Fibroblast of skin of left biceps (primary cell): ENCODE measurements around the gene C11orf91.
"Not testable (repeated sequence)": the region's sequence is repeated elsewhere in the genome, so short reads cannot be mapped to it uniquely, and the experiment has no call there.

ENCODE experiments used
- DNase-seq, 2 experiments: peaks; one replicate each; pipeline ENCODE4 v3.0.0-alpha.2; 2013; ENCODE audit warnings: low read depth in 2 of 2

C11orf91 gene

DNA sequence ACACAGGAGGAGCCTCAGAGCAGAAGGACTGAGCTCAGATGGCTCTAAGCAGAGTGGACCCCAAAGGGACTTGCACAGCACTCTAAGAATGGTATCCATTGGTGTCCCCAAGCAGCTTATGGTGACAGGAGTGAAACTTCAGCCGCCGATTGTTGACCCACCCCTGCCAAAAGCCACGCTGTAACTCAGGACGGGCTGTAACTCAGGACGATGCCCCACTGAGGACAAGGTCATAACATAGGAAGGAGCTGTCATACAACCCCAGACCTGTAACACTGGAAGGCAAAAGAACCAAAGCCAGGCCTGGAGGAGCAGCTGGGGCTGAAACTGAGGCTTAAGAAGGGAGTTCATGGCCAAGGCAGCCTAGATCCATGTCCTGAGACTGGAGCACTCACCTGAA lies 21.4 kb upstream of the C11orf91 start:
- DNase-seq: no peak

DNA sequence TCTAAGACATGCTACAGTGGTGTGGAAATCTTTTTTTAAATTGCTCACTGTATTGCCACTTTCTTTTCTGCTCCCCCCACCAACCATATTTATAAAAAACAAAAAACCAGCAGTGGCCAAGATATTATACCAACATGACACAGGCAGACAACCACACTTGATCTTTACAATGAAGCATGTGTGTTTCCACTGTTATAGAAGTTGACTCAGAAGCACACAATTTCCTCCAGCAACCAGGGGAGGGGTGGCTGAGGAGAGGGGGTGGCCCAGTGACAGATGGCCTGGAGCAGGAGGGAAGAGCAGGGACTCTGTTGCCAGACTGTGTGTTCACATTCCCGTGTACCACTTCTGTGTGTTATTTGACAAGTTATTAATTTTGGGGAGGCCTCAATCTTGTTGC lies 20.8 kb upstream of the C11orf91 start:
- no peak for DNase-seq

DNA sequence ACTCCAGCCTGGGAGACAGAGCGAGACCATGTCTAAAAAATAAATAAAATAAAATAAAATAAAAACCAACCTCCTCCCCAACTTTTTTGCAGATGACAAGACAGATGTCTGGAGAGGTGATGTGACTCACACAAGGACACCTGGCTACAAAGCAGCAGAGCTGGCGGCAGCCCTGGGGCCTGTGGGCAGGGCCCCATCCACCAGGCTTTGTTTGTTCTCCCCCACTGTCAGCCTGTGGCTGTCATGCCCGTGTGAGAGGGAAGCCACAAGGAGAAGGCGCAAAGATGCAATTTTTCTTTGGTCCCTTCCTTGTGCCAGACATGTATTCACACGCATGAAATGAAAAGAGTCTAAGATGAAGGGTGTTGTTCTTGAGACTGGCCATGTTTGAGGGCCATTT lies 19.0 kb upstream of the C11orf91 start:
- DNase-seq: no peak

DNA sequence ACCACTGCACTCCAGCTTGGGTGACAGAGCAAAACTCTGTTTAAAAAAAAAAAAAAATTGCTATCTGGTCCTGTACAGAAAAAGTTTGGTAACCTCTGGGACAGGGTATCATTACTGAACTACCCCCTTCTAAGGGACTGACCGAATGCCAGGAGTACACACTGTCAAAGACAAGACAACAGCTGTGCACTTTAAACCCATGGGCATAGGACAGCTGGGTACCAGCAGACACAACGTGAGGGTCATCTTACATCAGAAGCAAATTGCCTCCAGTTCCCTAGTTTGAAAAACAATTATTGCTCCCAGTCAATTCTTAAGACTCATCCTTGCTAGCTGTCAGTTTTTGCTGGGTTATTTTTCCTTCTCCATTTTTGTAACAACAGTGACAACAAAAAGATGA lies 17.8 kb upstream of the C11orf91 start:
- no peak for DNase-seq

DNA sequence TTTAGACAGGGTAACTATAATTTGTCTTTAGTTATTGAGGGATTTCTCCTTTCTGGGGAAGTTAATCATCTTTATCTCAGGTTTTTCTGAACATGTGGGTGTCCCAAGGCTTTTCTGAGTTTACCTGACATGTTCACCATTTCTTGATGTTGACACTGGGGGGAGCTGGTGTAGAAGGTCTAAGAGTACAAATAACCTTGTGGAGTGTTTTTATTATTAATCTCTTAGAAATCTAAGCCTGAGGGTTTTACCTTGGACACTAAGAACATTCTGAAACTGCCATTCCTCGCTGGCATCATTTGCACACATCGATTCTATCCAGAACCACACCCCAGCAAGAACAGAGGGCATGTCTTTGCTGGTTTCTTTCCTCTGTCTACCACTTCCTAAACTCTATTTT lies 15.6 kb upstream of the C11orf91 start:
- DNase-seq: no peak

DNA sequence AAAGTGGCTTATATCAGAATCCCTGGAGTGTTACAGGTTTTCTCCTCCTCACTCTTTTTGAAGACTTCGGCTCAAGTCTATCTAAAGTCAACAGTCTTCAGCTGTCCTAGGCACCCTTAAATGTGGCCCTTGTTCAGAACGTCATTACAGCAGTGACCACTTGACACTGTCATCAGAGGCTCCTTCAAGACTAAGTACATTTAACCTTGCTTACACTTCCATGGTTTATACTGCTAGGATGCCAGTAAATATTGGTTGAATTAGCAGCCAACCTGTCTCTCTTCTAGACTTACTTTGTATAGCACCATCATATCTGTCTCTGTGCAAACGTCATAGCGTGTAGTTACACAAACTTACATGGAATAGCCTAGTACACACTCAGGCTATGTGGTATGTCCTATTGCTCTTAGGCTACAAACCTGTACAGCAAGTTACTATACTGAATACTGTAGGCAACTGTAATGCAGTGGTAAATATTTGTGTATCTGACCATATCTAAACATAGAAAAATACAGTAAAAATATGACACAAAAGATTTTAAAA lies 13.3 kb upstream of the C11orf91 start:
- DNase-seq: no peak

DNA sequence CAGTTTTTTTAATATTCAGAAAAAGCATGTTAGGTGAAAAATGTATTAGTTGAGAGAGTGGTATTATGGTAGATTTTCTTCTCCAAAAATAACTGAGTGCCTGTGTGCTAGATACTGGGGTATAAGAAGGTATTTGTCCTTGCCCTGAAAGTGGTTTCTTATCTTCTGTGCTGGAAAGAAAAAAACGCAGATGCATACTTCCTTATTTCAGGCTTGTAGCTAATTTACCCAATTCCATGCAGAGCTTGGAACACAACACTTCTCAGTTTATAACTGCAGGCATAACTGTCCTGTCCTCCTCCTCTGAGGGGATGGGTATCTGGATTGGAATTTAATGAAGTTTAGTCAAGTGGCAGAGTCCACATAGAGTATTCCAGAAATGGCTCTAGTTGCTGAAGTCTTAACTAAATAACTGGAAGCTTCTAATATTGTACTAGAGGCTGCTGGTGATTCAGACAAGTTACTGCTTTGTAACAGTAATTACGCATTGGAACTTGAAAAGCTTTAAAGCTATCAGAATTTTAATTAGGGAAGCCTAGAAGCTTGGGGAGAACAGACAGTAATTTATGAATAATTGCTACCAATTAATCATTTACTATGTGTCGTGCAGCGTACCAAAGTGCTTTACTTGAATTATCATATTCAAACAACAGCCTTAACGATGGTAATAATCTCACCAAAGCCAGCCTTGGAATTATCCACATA lies 12.7 kb upstream of the C11orf91 start:
- no peak for DNase-seq

DNA sequence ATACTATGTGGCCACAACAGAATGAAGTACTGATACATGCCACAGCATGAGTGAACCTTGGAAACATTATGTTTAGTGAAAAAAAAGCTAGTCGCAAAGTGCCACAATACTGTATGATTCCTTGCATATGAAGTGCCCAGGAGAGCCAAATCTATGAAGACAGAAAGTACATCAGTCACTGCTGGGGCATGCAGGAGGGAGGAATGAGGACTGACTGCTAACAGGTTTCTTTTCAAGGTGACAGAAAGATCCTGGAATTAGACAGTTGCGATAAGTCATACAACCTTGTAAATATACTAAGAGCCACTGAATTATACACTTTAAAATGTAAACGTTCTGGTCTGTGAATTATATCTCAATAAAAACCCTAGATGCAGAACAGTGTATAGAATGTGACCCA lies 11.8 kb upstream of the C11orf91 start:
- DNase-seq: no peak

DNA sequence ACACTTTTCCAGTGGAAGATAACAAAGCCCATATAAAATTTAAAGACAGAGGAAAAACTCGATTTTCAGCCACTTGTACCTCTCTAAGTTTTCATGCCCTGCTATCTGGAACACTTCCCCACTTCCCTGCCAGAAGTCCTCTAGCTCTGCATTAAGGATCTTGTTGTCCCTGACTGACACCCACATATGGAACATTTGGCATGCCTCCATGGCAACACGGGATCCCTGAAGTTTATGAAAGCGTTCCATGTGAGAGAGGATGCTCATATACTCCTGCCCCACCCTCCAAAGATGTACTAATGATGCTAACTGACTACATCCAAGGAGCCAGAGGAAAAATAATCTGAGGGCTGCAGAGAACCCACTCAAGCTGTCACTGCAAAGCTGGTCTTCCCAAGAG lies 8.8 kb upstream of the C11orf91 start:
- DNase-seq: no peak

DNA sequence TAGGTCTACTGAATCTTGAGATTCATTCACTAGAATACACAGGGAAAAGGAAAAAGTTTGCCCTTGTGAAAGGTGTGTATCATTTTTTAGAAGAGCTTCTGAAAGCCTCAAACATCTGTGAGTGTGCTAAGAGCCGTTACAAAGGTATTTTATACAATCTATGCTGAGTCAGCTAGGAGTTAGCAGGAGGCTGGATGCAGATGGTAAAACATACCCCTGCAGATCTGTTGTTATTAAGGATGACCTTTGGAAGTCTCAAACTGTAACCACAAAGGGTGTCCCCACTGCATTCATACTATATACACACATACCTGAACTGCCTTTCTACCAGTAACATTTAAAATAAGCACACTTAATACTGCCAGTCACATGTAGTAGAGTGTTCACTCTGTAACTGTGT lies 8.4 kb upstream of the C11orf91 start:
- no peak for DNase-seq

DNA sequence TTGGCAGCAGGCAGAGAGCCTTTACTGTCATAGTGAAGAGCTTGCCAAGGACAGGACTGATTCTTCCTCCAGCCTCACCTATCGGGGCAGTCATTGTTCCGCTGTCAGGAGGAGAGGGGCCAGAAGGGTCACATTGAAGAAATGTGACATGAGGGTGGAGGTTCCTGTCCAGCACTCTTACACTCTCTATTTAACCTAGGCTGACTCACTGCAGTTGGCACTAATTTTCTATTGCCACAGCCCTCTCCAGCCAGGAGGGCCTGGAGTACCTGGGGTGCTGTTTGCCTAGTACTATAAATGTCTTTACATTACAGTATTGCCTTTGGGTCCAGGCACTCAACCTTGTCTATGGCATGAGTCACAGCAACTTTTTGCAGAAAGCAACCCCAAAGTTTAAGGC lies 7.2 kb upstream of the C11orf91 start:
- not testable (repeated sequence) for DNase-seq

DNA sequence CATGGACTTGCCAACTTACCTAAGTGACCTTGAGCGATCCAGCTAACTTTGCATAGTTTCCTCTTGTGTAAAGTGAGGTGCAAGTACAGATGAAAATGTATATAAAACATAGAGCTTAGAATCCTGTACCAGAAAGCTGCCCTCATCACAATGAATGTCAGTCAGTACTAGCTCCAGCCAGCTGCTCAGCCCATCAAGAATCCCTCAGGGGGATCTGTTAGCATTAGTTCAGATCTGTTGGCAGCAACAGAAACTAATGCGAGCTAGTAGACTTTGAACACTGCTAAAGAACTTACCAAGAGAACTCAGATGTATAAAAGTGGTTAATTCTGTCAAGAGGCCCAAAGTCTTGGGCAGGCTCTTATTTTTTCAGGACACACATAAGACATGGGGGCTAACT lies 6.3 kb upstream of the C11orf91 start:
- no peak for DNase-seq

DNA sequence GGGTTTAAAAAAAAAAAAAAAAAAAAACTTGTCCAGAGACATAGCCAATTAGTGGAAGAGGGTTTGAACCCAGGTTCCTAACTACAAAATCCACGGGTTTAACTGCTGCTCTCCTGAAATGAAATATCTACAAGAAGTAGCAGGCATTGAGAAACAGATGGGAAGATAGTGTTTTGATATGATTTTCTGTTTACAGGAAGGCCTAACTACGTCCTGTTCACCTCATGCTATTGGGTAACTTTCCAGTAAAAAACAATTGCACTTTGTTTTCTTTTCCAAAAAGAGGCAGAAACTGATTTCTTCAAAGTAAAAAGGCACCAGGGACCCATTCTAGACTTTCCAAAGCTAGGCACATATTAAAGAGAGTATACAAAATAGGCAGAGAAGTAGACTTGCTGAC lies 5.9 kb upstream of the C11orf91 start:
- DNase-seq: no peak

DNA sequence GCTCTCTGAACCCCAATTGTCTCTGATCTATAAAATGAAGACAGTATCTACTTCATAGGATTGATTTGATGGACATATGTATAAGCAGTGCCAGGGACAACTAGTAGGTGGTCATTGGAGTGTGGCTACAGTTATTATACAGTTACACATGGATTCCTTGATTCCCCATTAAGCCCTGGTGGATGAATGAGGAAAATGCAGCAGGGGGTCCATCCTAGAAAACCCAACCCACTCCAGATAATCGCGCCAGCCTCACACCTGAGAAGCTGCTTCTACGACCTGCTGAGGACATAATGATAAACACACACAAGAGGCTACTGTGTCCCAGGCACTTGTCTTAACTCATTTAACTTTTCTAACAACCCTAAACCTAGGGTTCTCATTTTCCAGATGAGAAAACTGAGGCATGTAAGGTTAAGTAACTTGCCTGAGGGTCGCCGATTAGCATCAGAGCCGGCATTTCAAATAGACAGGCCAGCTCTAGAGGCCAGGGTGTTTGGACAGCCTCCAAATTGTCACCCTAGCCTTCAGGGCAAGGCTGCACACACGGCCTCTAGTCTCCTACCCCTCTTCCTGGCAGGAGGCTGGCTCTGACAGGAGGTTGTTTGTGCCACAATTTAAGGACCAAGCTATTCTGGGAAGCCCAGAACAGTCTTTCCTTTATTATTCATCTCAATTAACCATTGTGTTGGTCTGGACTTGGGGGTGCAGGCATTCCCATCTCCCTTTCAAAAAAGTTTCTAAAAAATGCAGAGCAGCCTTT lies 3.8 kb upstream of the C11orf91 start:
- no peak for DNase-seq

DNA sequence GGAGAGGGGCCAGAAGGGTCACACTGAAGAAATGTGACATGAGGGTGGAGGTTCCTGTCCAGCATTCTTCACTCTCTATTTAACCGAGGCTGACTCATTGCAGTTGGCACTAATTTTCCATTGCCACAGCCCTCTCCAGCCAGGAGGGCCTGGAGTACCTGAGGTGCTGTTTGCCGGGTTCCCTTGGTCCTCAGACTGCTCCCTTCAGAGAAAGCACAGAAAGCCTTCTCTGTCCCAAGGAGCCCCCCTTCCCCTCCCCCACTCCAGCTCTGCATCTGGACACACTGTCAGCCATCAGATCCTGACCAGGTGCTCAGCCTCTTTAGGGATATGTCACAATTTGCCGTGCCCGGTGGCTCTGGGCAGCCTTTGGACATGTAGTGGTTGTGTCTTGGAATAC lies 3.2 kb upstream of the C11orf91 start:
- no peak for DNase-seq

DNA sequence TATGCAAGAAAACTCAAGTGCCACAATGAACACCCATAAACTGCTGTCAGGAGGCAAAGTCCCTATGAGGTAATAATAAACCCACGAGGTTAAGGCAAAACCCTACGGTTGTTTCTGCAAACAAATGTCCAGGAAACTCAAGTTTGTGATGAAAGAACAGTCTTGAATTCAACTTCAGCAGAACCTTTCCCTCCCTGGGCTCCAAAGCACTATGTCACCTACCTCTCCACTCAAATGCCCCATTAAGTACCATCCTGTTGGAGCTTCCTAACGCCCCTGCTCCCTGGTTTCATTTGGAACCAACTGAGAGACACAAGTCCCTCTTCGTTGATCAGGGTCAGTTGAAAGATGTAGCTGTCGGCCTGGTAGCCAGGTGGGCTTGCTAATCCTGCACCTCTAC lies 2.6 kb upstream of the C11orf91 start:
- DNase-seq: no peak

DNA sequence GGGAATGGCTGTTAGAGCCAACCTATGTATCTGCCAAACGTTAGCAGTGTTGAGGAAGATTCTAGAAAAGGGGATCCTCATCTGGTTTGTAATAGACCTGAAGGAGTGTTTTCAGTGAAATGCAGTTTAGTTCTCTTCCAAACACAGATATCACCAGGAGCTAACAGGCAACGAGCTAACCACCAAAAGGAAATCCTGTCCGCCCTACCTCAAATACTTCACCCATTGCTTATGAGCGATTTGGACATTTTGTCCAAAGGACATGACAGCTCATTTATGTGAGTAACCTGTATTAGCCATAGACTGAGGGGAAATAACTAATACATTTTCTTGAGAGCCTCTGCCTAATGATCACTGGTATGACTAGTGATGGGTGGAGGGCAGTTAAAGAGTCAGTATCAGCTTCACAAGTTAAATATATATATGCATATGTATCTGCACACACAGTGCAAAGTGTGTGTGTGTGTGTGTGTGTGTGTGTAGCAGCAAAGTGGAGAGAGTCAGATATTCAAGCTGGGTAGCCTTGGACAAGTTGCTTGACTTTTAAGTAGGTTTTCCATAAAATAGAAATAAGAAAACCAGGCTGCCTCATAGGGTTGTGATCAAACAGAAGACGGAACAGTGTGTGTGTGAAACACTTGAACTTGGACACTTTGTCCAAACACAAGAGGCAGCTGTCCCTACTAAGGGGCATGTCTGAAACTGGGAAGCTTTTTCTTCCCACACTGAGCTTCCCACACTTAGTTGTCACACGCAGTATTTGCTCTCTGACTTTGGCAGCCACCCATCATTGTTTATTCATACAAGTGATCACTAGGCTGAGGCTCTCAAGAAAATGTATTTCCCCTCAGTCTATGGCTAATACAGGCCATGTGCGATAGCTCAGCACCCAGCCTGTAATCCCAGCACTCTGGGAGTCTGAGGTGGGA lies 940 bp upstream of the C11orf91 start:
- DNase-seq: no peak

DNA sequence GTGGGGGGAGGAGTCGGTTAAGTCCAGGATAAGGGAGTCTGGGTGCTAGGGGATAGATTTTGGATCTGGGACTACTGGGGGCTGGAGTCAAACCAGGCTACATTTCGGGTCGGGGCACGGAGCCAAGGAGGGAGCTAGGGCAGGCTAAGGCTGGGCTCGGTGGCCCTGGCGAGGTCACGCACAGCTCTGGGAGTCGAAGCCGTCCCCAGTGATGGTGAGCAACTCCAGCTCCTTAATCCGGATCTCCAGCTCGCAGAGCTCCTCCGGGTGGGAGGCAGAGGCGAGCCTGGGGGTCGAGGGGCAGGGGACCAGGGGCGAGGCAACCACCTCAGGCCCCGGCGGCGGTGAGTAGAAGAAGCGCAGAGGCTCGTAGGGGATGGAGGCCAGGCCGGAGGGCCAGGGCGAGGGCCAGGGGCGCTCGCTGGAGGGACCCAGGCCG lies 544 bp downstream of the C11orf91 start:
- no peak for DNase-seq

DNA sequence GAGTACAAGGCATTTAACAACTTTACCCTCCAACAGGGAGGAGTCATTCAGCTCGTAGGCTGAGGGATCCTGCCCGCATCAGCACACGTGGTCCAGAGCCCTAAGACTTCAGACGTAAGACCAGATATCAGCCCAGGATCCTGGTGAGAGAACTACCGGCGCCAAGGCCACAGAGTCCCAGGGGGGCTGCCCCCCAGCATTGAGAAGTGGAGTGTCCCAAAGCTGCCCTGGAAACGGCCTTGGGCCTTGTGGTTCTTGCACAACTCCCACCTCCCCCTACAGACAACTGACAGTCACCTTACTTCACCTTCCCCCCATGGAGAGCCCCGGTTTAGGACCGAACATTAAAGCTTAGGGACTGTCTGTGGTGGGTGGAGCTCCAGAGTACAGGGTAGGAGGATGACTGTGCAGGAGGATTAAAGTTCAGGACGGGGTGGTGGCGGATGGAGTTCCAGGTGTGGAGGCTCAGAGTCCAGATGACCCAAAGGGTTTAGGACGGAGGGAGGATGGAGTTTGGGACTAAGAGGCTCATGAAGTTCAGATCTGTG lies 1.0 kb downstream of the C11orf91 start:
- no peak for DNase-seq

DNA sequence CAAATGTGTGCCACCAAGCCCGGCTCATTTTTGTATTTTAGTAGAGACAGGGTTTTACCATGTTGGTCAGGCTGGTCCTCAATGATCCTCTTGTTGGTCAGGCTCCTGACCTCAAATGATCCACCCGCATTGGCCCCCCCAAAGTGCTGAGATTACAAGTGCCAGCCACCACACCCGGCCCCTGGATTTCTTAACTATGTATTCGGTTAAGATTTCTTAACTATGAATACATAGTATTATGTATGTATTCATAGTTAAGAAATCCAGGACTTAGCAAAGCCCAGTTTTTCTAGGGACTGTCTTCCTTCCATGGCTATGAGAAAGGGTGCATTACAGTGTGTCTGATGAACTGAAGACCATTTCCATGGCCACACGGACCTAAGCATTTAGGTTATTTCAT lies 1.7 kb downstream of the C11orf91 start:
- DNase-seq: no peak

DNA sequence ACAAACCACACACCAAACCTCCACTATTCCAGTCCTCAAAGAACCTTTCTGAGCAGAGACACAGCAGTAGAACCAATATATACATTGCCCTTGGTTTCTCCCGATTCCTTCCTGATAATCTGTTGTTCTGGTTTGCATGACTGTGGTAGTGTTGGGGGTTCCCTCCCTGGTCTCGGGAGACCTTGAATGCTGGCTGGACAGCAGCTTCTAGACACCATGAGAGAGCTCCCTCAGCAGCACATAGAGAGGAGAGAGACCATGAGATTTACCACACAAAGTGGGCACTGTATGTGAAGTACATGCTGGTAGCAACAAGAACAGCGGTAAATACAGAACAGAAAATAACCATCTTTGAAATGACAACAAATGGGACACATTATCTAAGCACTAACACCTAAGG lies 2.6 kb downstream of the C11orf91 start:
- DNase-seq: no peak
